Tibial nerve (tissue), 4 donors: ENCODE results near the gene LRRC31.

Experiments used
- EP300 ChIP-seq, 2 donors: sonication (generic); formaldehyde crosslinking; IDR thresholded peaks; one replicate each; pipeline ENCODE4 v1.6.1; 2017; ENCODE audit warnings: antibody characterized with exemption in 2 of 2, mild to moderate bottlenecking in 1 of 2
- TF ChIP-seq, protein P1 (sequence below), 5 experiments: fragments of 200-600 bp in 3 of 5; fragments of 450-650 bp in 2 of 5; sonication (generic) in 3 of 5; IDR thresholded peaks; one replicate each; pipeline ENCODE4 v1.5.1; 2016 to 2019; ENCODE audit warnings: antibody characterized with exemption in 5 of 5, mild to moderate bottlenecking in 3 of 5, moderate library complexity in 2 of 5

DNA sequence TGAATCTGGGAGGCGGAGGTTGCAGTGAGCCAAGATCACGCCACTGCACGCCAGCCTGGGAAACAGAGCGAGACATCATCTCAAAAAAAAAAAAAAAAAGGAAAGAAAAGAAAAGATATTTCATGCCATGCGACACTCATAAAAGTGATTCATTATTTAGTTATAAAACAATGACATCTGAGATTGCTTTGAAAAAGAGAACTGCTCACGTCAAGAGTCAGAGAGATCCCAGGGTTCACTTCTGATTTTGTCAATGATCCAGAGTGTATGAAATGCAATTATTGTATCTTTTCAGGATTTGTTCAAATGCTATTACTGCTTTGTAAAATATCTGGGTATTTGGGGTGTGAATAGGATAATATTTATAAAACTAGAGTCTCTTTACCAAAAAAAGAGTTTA is 35.7 kb upstream of the LRRC31 start:
- TF ChIP-seq, protein P1, sequence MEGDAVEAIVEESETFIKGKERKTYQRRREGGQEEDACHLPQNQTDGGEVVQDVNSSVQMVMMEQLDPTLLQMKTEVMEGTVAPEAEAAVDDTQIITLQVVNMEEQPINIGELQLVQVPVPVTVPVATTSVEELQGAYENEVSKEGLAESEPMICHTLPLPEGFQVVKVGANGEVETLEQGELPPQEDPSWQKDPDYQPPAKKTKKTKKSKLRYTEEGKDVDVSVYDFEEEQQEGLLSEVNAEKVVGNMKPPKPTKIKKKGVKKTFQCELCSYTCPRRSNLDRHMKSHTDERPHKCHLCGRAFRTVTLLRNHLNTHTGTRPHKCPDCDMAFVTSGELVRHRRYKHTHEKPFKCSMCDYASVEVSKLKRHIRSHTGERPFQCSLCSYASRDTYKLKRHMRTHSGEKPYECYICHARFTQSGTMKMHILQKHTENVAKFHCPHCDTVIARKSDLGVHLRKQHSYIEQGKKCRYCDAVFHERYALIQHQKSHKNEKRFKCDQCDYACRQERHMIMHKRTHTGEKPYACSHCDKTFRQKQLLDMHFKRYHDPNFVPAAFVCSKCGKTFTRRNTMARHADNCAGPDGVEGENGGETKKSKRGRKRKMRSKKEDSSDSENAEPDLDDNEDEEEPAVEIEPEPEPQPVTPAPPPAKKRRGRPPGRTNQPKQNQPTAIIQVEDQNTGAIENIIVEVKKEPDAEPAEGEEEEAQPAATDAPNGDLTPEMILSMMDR (IDR thresholded peaks at IDR 0.05) = no peak
- no peak for TF ChIP-seq EP300 (IDR thresholded peaks at IDR 0.05)
